Brain pericyte (primary cell): ENCODE results near the gene DENR.

Source experiments
- DNase-seq: peaks from one replicate; pipeline ENCODE4 v3.0.0-alpha.2; 2012; ENCODE audit warnings: low read depth, low spot score

The DENR gene

GRCh38 chr12:122819209-122819785 is 66.7 kb downstream of the DENR start:
- DNase-seq, result no peak

DNA sequence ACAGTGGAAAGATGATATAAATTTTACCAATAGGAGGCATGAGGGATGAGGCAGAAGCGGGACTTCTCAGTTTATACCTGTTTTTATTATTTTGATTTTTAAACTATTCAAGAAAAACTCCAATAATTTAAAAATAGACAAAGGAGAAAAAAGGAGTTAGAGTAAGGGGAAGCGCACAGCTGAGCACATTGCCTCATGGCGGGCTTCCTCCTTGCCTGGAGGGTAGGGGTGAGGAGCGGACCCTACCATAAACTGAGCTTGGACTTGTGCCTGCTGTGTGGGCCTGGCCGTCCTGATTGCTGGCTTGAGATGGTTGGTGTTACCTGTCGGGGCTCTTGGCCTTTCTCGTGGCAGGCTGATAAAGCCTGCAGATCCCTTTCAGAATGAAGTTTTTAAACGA is 67.5 kb downstream of the DENR start:
- DNase-seq, result no peak
